GM23248 (cell line): Measurements from ENCODE around the gene IFNA7. TPM values are rescaled to one million over a fixed set of nuclear protein-coding genes. Genes with fewer than 3 reads are reported as not detected.

Experiments used
- DNase-seq: peaks from one replicate; pipeline ENCODE4 v3.0.0-alpha.2; 2015
- H2AFZ ChIP-seq: fragments of 200-600 bp; sonication (generic); 2 replicates; pipeline ENCODE4 v1.6.1; 2016; ENCODE audit warnings: antibody characterized with exemption
- H3F3A ChIP-seq: fragments of 200-600 bp; sonication (generic); 2 replicates; pipeline ENCODE4 v1.6.1; 2016; ENCODE audit warnings: mild to moderate bottlenecking, antibody characterized with exemption, mixed run types; ENCODE audit not compliant: insufficient read depth
- H3K27ac ChIP-seq: fragments of 200-600 bp; sonication (generic); 2 replicates; pipeline ENCODE4 v1.5.1; 2016; ENCODE audit warnings: mild to moderate bottlenecking
- H3K27me3 ChIP-seq: fragments of 200-600 bp; sonication (generic); replicated peaks from 2 replicates; pipeline ENCODE4 v1.6.1; 2016; ENCODE audit warnings: mild to moderate bottlenecking; ENCODE audit not compliant: insufficient read depth
- H3K36me3 ChIP-seq: fragments of 200-600 bp; sonication (generic); 2 replicates; pipeline ENCODE4 v1.6.1; 2016; ENCODE audit warnings: low read depth, mild to moderate bottlenecking
- H3K4me1 ChIP-seq: fragments of 200-600 bp; sonication (generic); 2 replicates; pipeline ENCODE4 v1.6.1; 2016; ENCODE audit warnings: mild to moderate bottlenecking; ENCODE audit not compliant: insufficient read depth
- H3K4me2 ChIP-seq: fragments of 200-600 bp; sonication (generic); one replicate; pipeline ENCODE4 v1.6.1; 2016; ENCODE audit warnings: mild to moderate bottlenecking; ENCODE audit not compliant: unreplicated experiment
- H3K4me3 ChIP-seq: fragments of 200-600 bp; sonication (generic); 2 replicates; pipeline ENCODE4 v1.5.1; 2016; ENCODE audit warnings: mild to moderate bottlenecking
- H3K79me2 ChIP-seq: fragments of 200-600 bp; sonication (generic); 2 replicates; pipeline ENCODE4 v1.6.1; 2016; ENCODE audit warnings: mild to moderate bottlenecking; ENCODE audit not compliant: insufficient read depth
- H3K9ac ChIP-seq: fragments of 200-600 bp; sonication (generic); 2 replicates; pipeline ENCODE4 v1.6.1; 2016; ENCODE audit warnings: mild to moderate bottlenecking
- H3K9me2 ChIP-seq: fragments of 200-600 bp; sonication (generic); 2 replicates; pipeline ENCODE4 v1.6.1; 2016; ENCODE audit warnings: mixed run types, mild to moderate bottlenecking, moderate library complexity; ENCODE audit not compliant: insufficient read depth
- H3K9me3 ChIP-seq: fragments of 200-600 bp; sonication (generic); one replicate; pipeline ENCODE4 v1.6.1; 2017; ENCODE audit warnings: low read depth
- H4K20me1 ChIP-seq: fragments of 200-600 bp; sonication (generic); 2 replicates; pipeline ENCODE4 v1.6.0; 2016; ENCODE audit not compliant: insufficient read depth
- EZH2 ChIP-seq: fragments of 200-600 bp; sonication (generic); IDR thresholded peaks from 2 replicates; pipeline ENCODE4 v1.6.1; 2018; ENCODE audit warnings: antibody characterized with exemption, mild to moderate bottlenecking; ENCODE audit not compliant: insufficient read depth, poor library complexity, severe bottlenecking
- EZH2phosphoT487 ChIP-seq: fragments of 200-600 bp; sonication (generic); IDR thresholded peaks from 2 replicates; pipeline ENCODE4 v1.6.1; 2018; ENCODE audit warnings: antibody characterized with exemption, moderate library complexity, mild to moderate bottlenecking, low read depth; ENCODE audit not compliant: insufficient read depth
- WGBS, 2 experiments: methylation state at CpG; one replicate each; pipeline ENCODE4 v1.1.6; 2015 to 2017; ENCODE audit warnings: low lambda C conversion rate in 2 of 2, low coverage in 1 of 2; ENCODE audit errors: missing lambda C conversion rate in 2 of 2; 5-methylcytosine and 5-hydroxymethylcytosine counted together
- in situ Hi-C: fragments of 300-500 bp; cut with MboI; formaldehyde crosslinking; loops from 2 replicates; pipeline ENCODE4 v1.15.0; 2020
- polyA plus RNA-seq: library from polyadenylated mRNA; unstranded; fragments of >200 nt; fragmentation: Nextera tagmentation; extraction: Ambion mirVana; gene quantifications from 2 replicates; pipeline ENCODE4 v1.2.1, GENCODE V29; 2016
- small RNA-seq: library from RNA; depleted of rRNA; stranded (forward); fragments of <200 nt; gene quantifications from one replicate; pipeline ENCODE3, GENCODE V24; 2014; ENCODE audit warnings: low read depth, low replicate concordance
- total RNA-seq: library from RNA; depleted of rRNA; stranded (reverse); fragments of >200 nt; shearing (Covaris generic); gene quantifications from 2 replicates; pipeline ENCODE4 v1.2.3, GENCODE V29; 2014; rRNA removed

Gene IFNA7
- total and polyA plus RNA-seq, 2 experiments from 2014 or later, result not detected

DNA sequence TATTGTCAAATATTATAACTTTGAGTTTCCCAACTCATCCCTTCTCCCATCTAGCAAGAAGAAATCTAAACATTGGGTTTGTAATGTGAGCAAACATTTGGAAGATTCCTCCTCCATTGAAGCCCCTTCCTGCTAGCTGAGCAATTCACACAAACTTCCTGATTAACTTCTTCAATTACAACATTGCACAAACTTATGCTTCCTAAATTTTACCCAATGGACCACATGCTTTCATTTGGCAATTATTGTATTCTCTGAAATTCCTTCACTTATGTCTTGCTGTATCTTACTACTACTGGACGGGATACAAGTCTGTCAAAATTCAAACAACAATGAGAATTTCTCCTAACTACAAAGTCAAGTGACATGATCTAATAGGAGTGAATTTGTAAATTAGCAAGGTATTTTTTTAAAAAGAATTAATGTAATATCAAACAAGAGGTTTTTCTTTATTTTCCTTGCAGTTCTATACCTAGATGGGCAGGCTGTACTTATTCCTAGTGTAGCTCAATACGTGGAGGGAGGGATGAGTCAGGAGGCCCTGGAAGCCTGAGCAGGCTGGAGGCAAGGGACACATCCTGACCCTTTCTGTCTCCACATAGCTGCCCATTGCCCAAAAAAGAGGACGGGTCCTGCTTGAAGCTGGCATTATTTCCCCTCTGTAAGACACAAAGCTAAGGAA, 48.5 kb downstream of the IFNA7 start:
- Histone ChIP-seq H3K9me2 (no peaks in the 10 kb centered on the region), H3K27ac (no peak overlapping the region), H3K4me1 (no peaks in the 10 kb centered on the region), H3K79me2 (no peaks in the 10 kb centered on the region), H3F3A (no peaks in the 10 kb centered on the region), H3K27me3 (no peaks in the 10 kb centered on the region), H3K36me3 (no peaks in the 10 kb centered on the region), H2AFZ (no peak overlapping the region), H3K4me2 (no peak overlapping the region), H3K9ac (no peak overlapping the region), H3K9me3 (no peaks in the 10 kb centered on the region), H3K4me3 (no peak overlapping the region), H4K20me1 (no peaks in the 10 kb centered on the region)
- peak; percentile 39 for DNase-seq
- in situ Hi-C loops, result no loop called here
- TF ChIP-seq EZH2phosphoT487 (no peak), EZH2 (no peak)
- WGBS, 2 experiments, result 26 to 32% methylated on average over 3 of the region's 3 CpGs

Small RNA genes within 50 kb of the gene (small RNA-seq; reads per million reads assigned to genes)
- not detected for gene RF00019

Other genes starting within 250 kb of the IFNA7 start
- gene HACD4, start 170.6 kb downstream of the IFNA7 start, total RNA-seq, result 4.7 and 7.5 TPM in 2 replicates
- 2.7 and 3.8 TPM in 2 replicates for gene HACD4, start 170.6 kb downstream of the IFNA7 start, polyA plus RNA-seq
- gene IFNB1, start 124.3 kb downstream of the IFNA7 start, total RNA-seq, result not detected in 2 replicates
- not detected in 2 replicates for gene IFNB1, start 124.3 kb downstream of the IFNA7 start, polyA plus RNA-seq
- gene IFNW1, start 60.4 kb downstream of the IFNA7 start, total RNA-seq, result not detected in 2 replicates
- gene IFNW1, start 60.4 kb downstream of the IFNA7 start, polyA plus RNA-seq, result not detected in 2 replicates
- gene IFNA21, start 35.5 kb downstream of the IFNA7 start, total RNA-seq, result not detected in 2 replicates
- gene IFNA21, start 35.5 kb downstream of the IFNA7 start, polyA plus RNA-seq, result not detected in 2 replicates
- not detected in 2 replicates for gene IFNA4, start 14.6 kb downstream of the IFNA7 start, total RNA-seq
- not detected in 2 replicates for gene IFNA4, start 14.6 kb downstream of the IFNA7 start, polyA plus RNA-seq
- gene IFNA10, start 4.9 kb upstream of the IFNA7 start, total RNA-seq, result not detected in 2 replicates
- gene IFNA10, start 4.9 kb upstream of the IFNA7 start, polyA plus RNA-seq, result not detected in 2 replicates
- not detected in 2 replicates for gene IFNA16, start 15.1 kb upstream of the IFNA7 start, total RNA-seq
- gene IFNA16, start 15.1 kb upstream of the IFNA7 start, polyA plus RNA-seq, result not detected in 2 replicates
- not detected in 2 replicates for gene IFNA17, start 26.0 kb upstream of the IFNA7 start, total RNA-seq
- not detected in 2 replicates for gene IFNA17, start 26.0 kb upstream of the IFNA7 start, polyA plus RNA-seq
- gene IFNA14, start 37.8 kb upstream of the IFNA7 start, total RNA-seq, result not detected in 2 replicates
- not detected in 2 replicates for gene IFNA14, start 37.8 kb upstream of the IFNA7 start, polyA plus RNA-seq
- gene IFNA5, start 103.1 kb upstream of the IFNA7 start, total RNA-seq, result not detected in 2 replicates
- gene IFNA5, start 103.1 kb upstream of the IFNA7 start, polyA plus RNA-seq, result not detected in 2 replicates
- 41.9 and 49.4 TPM in 2 replicates for gene KLHL9, start 133.2 kb upstream of the IFNA7 start, total RNA-seq
- 28.8 and 29.5 TPM in 2 replicates for gene KLHL9, start 133.2 kb upstream of the IFNA7 start, polyA plus RNA-seq
- not detected in 2 replicates for gene IFNA6, start 148.7 kb upstream of the IFNA7 start, total RNA-seq
- not detected in 2 replicates for gene IFNA6, start 148.7 kb upstream of the IFNA7 start, polyA plus RNA-seq
- not detected in 2 replicates for gene IFNA13, start 165.9 kb upstream of the IFNA7 start, total RNA-seq
- gene IFNA13, start 165.9 kb upstream of the IFNA7 start, polyA plus RNA-seq, result not detected in 2 replicates
- not detected in 2 replicates for gene IFNA2, start 183.2 kb upstream of the IFNA7 start, total RNA-seq
- gene IFNA2, start 183.2 kb upstream of the IFNA7 start, polyA plus RNA-seq, result not detected in 2 replicates
- not detected in 2 replicates for gene IFNA8, start 206.9 kb upstream of the IFNA7 start, total RNA-seq
- gene IFNA8, start 206.9 kb upstream of the IFNA7 start, polyA plus RNA-seq, result not detected in 2 replicates
- gene IFNA1, start 238.2 kb upstream of the IFNA7 start, total RNA-seq, result not detected in 2 replicates
- 1.1 and 1.6 TPM in 2 replicates for gene IFNA1, start 238.2 kb upstream of the IFNA7 start, polyA plus RNA-seq